HUDEP-2 (cell line): ENCODE results near the gene JADE1.

ENCODE experiments used
- DNase-seq, 76 experiments: peaks; one replicate each; lab custom pipeline; 2025; ENCODE audit not compliant: unreplicated experiment in 76 of 76; lab: John Stamatoyannopoulos, UW

JADE1 gene

DNA sequence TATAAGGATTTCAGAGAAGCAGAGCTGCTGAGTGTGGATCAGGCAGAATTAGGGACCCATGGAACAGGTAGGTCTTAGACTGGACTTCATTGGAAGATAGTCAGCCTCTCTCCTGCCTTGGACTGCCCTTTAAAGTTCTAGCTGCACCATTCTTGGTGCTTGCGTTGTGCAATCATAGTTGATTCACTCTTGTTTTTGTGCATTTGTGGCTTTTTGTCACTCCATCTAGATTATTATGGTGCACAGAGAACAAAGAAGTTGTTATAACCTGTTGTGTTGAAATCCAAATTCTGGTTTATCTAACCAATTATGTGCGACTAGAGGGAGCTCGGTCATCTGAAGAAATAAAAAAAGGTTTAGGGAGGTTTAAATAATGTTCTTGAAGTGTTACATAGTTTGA is 59.3 kb downstream of the JADE1 start:
- no peak for DNase-seq

GRCh38 chr4:128869776-128870509 is 60.4 kb downstream of the JADE1 start:
- no peak for DNase-seq

DNA sequence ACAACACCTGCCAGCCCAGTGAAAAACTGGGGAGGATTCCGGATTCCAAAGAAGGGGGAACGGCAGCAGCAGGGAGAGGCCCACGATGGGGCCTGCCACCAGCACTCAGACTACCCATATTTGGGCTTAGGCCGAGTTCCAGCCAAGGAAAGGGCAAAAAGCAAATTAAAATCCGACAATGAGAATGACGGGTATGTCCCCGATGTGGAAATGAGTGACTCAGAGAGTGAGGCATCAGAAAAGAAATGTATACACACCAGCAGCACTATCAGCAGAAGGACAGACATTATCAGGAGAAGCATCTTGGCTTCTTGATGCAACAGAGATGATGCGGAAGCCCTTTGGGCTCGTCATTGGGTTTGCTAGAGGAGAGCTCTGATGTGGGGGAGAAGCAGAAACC is 62.4 kb downstream of the JADE1 start:
- DNase-seq = peak in 7 of 76 experiments; percentile 2 to 18 (median 4)

- DNase-seq = no peak
Observed at GRCh38 chr4:128876200-128876599, 66.7 kb downstream of the JADE1 start.

DNA sequence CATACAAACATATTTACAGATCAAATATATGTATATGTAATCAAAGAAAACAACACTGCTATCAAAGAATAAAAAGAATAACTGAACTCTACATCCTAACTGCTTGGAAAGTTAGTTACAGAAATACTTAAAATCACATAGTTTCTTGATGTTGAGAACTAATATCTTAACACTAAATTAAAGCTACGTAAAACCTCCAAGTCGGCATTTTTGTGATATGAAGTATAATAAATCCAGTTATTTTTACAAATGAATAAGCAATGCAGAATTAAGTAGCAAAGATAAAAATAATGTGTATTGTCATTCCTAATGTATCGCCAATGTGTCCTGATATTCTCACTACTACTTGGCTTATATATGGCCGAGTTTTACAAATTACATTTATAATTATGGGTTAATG is 68.4 kb downstream of the JADE1 start:
- no peak for DNase-seq

DNA sequence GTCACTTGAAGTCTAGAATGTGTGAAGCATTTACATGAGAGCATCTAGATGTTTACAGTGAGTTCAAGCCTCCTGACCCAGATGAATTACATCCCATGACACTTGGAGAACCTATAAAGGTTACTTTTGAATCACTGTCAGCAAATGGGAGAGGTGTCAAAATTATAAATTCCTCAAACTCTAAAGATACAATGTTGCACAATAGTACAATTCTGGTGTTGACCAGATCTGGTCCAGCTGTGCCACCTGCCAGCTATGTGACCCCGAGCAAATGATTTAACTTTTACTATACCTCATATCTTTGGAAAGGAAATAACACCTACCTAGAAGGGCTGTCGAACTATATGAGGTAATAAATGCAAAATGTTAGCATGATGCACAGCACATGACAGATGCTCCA is 69.8 kb downstream of the JADE1 start:
- no peak for DNase-seq

GRCh38 chr4:128879971-128880370 is 70.5 kb downstream of the JADE1 start:
- DNase-seq = no peak

GRCh38 chr4:128880662-128881061 is 71.2 kb downstream of the JADE1 start:
- DNase-seq = no peak

DNA sequence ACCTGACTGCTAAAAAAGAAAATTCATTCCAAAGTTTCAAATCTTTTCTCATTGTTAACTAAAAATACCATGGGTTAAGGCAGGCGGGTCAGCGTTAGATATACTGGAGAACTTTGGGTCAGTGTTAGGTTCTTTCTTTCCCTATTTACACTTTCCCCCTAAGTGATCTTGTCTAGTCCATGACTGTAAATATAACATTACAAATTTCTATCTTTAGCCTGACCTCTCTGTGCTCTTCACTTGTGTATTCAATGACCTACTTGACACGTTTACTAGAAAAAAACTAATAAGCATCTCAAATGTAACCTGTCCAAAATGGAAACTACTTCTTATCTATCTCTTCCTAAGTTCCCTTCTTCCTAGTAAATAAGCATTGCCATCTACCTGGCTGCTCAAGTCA is 95.3 kb downstream of the JADE1 start:
- DNase-seq = no peak

GRCh38 chr4:128906581-128906980 is 97.1 kb downstream of the JADE1 start:
- no peak for DNase-seq

DNA sequence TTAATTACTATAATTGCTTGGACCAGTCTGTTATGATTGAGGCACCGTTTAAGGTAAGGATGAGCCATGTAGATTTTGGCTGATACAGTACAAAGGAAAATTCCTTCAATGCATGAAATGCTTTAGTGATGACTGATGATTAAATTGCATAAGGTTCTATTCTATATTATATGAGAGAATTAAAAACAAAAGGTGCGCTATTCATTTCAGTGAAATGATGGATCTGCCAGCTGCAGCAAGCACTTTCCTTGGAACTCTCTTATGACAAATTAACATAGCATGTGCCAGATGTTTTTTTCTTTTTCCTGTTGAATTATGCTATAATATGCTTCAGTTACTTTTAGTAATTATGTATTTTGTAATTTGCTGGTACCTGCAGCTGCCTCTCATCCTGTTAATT is 98.5 kb downstream of the JADE1 start:
- DNase-seq = no peak

DNA sequence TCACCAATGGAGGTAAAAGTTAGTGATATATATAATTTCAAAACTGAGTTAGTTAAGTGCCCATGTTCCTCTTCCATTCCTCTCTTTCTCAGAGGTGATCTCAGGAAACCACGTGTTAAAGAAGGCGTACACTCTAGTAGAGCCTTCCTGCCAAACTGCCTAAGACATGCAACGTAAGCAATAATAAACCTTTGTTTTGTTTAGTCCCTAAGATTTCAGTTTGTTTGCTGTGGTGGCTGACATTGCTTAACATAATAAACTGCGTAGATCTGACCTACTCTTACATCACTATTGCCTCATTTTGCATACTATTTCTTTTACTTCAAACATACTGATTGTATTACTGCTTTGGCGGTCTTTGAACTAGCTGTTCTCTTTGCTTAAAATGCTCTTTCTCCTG is 99.2 kb downstream of the JADE1 start:
- DNase-seq = no peak

- no peak for DNase-seq
Observed at GRCh38 chr4:128913228-128913627, 103.7 kb downstream of the JADE1 start.

DNA sequence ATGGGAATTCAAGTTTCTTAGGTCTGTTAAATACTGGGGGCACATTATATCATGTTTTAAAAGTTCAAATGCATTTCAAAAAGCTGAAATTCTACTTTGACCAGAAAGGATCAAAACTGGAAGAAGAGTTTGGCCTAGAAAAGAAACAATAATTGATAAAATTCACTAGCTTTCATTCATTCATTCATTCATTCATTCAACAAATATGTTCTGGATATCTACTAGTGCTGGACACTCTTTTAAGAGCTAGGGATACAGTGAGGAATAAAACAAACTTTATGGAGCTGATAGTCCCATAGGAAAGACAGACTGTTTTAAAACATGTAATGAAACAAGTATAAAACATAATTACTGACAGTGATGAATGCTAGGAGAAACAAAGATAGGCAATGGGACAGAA is 106.0 kb downstream of the JADE1 start:
- no peak for DNase-seq

DNA sequence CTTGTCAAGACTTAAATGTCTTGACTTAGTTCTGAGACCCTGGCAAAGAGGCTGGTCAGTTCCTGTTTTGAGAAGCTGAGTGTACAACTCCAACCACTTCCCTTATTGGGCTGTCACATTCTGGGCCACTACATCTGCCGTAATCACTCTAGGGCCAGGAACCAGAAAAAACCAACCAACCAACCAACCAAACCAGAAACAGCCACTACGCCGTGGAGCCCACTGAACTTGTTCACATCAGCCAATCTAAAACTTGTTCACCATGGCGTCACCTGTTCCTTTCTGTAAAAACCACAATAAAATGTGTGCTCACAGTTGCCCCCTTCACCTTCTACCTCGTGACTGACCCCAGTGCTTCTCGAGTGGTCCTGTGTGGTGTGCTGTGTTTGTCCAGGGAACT is 107.3 kb downstream of the JADE1 start:
- no peak for DNase-seq

- DNase-seq = no peak
Observed at GRCh38 chr4:128917781-128918180, 108.3 kb downstream of the JADE1 start.

- DNase-seq = no peak
Observed at GRCh38 chr4:128921954-128922353, 112.5 kb downstream of the JADE1 start.
